GM21786 (cell line): ENCODE data around the gene UBTD1.
"Not testable (repeated sequence)": the region's sequence is repeated elsewhere in the genome, so short reads cannot be mapped to it uniquely, and the experiment has no call there.

Experiments
- ATAC-seq: cut with Tn5 transposase; IDR thresholded peaks from one replicate; pipeline ENCODE4 v1.9.1; 2021; ENCODE audit not compliant: unreplicated experiment

UBTD1 gene

DNA sequence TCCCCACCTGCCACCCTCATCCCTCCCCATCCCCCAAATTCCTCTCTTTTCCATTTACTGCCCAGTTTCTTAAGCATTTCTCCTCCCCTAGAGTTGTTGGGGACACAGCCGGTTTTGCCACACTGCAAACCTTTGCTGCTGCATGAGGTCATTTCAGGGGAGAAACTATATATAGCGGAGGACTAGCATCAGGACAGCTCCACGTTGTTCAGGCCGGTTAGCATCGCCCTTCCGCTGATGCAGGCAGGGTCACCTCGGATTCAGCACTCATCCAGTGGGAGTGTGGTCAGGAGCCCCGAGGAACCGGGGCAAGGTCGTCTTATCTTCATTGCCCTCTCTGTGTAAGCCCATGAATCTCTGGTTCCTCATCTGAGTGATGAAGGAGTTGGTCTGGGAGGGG, 15.6 kb downstream of the UBTD1 start:
- ATAC-seq: no peak

GRCh38 chr10:97515271-97515978, 16.7 kb downstream of the UBTD1 start:
- ATAC-seq: no peak

- ATAC-seq: no peak
Measured at GRCh38 chr10:97517096-97517750, 18.5 kb downstream of the UBTD1 start.

- no peak for ATAC-seq
Measured at GRCh38 chr10:97517778-97518300, 19.1 kb downstream of the UBTD1 start.

GRCh38 chr10:97518301-97519043, 19.7 kb downstream of the UBTD1 start:
- ATAC-seq: no peak

DNA sequence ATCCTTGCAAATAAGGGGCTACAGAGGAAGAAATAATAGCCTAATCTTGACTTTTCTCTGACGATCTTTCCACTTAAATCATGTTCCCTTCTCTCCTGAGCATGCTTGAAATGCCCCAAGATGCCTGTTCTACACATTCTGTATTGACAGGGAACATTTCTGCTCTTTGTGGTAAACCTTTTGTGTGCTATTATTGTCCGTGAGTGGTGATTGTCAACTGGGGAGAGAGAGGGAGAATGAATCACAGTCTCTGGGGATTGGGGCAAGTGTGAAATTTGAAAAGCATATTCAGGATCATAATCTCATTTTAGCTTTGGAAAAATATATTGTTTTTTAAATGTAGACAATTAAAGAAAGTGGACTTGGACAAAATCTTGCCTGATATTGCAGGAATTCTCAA, 20.6 kb downstream of the UBTD1 start:
- no peak for ATAC-seq

GRCh38 chr10:97520520-97520919, 21.8 kb downstream of the UBTD1 start:
- no peak for ATAC-seq

GRCh38 chr10:97520978-97521761, 22.4 kb downstream of the UBTD1 start:
- no peak for ATAC-seq

DNA sequence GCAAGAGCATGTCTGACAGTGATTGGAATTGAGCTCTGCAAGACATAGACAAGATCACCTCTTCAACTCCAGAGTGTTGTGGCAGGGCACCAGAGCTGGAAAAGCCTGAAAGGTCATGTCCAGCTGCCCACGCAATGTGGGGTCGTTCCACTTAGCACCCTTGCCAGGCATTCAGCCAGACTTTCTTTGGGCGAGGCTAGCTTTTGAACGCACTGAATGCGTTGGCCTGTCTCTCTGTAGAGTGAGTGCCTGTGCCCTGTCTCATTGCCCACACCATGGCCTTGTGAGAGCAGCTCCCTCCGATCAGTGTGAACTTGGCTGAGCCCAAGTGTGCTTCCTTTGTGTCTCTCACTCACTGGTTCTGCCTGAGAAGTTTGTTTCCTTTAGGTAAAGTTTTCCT, 23.3 kb downstream of the UBTD1 start:
- no peak for ATAC-seq

DNA sequence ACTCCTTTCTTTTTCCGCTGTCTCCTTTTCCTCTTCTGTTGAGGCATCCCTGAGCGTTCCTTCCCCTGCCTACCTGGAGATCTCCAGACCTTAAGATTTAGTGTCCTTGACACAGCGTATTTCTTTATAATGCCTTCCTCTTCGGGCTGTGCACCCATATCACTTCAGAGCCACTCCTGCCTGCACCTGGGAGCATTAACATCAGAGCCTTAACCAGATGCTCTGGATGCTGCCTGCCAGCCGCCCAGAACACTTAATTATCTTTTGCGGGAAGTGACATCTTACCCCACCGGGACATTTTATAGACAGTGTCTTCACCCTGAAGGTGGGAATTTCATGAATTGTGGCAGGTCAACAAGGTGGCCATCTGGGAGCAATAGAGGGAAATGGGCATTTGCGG, 24.2 kb downstream of the UBTD1 start:
- ATAC-seq: no peak

- ATAC-seq: no peak
Measured at GRCh38 chr10:97525086-97525485, 26.4 kb downstream of the UBTD1 start.

- no peak for ATAC-seq
Measured at GRCh38 chr10:97525683-97526110, 27.0 kb downstream of the UBTD1 start.

DNA sequence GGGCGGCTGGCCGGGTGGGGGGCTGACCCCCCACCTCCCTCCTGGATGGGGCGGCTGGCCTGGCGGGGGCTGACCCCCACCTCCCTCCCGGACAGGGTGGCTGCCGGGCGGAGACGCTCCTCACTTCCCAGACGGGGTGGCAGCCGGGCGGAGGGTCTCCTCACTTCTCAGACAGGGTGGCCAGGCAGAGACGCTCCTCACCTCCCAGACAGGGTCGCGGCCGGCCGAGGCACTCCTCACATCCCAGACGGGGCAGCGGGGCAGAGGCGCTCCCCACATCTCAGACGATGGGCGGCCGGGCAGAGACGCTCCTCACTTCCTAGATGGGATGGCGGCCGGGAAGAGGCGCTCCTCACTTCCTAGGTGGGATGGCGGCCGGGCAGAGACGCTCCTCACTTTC, 30.2 kb downstream of the UBTD1 start:
- not testable (repeated sequence) for ATAC-seq

GRCh38 chr10:97529685-97530465, 31.2 kb downstream of the UBTD1 start:
- ATAC-seq: no peak

- no peak for ATAC-seq
Measured at GRCh38 chr10:97531401-97531986, 32.8 kb downstream of the UBTD1 start.

- ATAC-seq: no peak
Measured at GRCh38 chr10:97532935-97533671, 34.4 kb downstream of the UBTD1 start.

DNA sequence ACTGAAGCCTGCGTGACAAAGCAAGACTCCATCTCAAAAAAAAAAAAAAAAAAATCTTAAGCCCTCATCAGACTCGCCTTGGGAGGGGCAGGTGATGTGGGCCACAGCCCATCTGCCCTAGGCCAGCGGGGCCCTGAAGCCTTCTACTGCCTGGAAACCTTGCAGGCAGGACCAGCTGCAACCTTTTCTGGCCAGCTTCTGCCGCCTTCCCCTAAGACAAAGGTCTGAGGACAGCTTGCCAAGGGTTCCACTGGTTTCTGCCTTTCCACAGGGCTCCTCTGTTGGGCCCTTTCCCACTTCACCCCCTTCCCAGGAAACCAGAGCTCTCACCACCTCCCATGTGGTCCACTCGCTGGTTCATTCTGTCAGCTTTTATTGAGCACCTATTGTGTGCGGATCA, 35.2 kb downstream of the UBTD1 start:
- no peak for ATAC-seq

- no peak for ATAC-seq
Measured at GRCh38 chr10:97534746-97535367, 36.1 kb downstream of the UBTD1 start.
